Endothelial cell of umbilical vein (primary cell): ENCODE results near the gene ELMO1. TPM values are rescaled to one million over a fixed set of nuclear protein-coding genes. Genes with fewer than 3 reads are reported as not detected.

Source experiments
- BruUV-seq: library from RNA; stranded (reverse); fragments of 400-500 nt; replicated peaks from 2 replicates; lab custom pipeline; 2021; lab: Mats Ljungman, UMichigan
- CTCF ChIA-PET: fragments of 300-600, 350-600 bp; sonication (Branson Sonifier 250); formaldehyde crosslinking; loops from one replicate; lab custom pipeline; 2021; ENCODE audit warnings: antibody characterized with exemption, inconsistent platforms; lab: Charles Lee
- POLR2A ChIA-PET: fragments of 300-600, 350-600 bp; sonication (Branson Sonifier 250); formaldehyde crosslinking; loops from one replicate; lab custom pipeline; 2021; ENCODE audit warnings: antibody characterized with exemption, inconsistent platforms; lab: Charles Lee
- DNase-seq: peaks from one replicate; pipeline ENCODE4 v3.0.0-alpha.2; 2011; ENCODE audit warnings: low read depth, low spot score
- FAIRE-seq: peaks from 2 replicates; lab custom pipeline; 2011; peaks lifted over from hg19 to GRCh38; lab: Jason Lieb, UNC
- H2AFZ ChIP-seq: 2 replicates; pipeline ENCODE4 v1.6.0; 2012; ENCODE audit warnings: low read depth, low read length, control low read depth, inconsistent platforms
- H3K27ac ChIP-seq: 2 replicates; pipeline ENCODE4 v1.5.1; 2011; ENCODE audit warnings: low read depth, mild to moderate bottlenecking, control low read depth, low read length, moderate library complexity; ENCODE audit not compliant: insufficient read depth
- H3K27me3 ChIP-seq, 2 experiments: 2 replicates each; pipeline versions ENCODE4 v1.6.0 to v1.6.1; 2011; ENCODE audit warnings: low read length in 2 of 2, mixed read lengths in 1 of 2; ENCODE audit not compliant: control insufficient read depth in 2 of 2, insufficient read depth in 2 of 2
- H3K36me3 ChIP-seq, 2 experiments: 2 replicates in 1 of 2; 3 replicates in 1 of 2; pipeline ENCODE4 v1.5.1; 2011; ENCODE audit warnings: low read length in 2 of 2, mild to moderate bottlenecking in 1 of 2, moderate library complexity in 1 of 2; ENCODE audit not compliant: control insufficient read depth in 2 of 2, insufficient read depth in 2 of 2; ENCODE audit errors: extremely low read depth in 1 of 2
- H3K4me1 ChIP-seq: 3 replicates; pipeline ENCODE4 v1.5.1; 2011; ENCODE audit warnings: mild to moderate bottlenecking, low read length; ENCODE audit not compliant: control insufficient read depth, insufficient read depth; ENCODE audit errors: extremely low read depth
- H3K4me2 ChIP-seq: 2 replicates; pipeline ENCODE4 v1.6.1; 2011; ENCODE audit warnings: low read length, control low read depth, mixed read lengths; ENCODE audit not compliant: insufficient read depth
- H3K4me3 ChIP-seq, 3 experiments: fragments of 200-600 bp in 1 of 3; sonication (generic), shearing (Covaris generic) in 1 of 3; replicated peaks in 1 of 3; 2 replicates each; pipeline ENCODE4 v1.5.1; 2011 to 2016; ENCODE audit warnings: control low read depth in 3 of 3, low read length in 3 of 3, mild to moderate bottlenecking in 2 of 3, inconsistent platforms in 1 of 3, low read depth in 1 of 3, moderate library complexity in 1 of 3; ENCODE audit not compliant: insufficient read depth in 1 of 3
- H3K79me2 ChIP-seq: 2 replicates; pipeline ENCODE4 v1.6.0; 2012; ENCODE audit warnings: low read length, inconsistent platforms; ENCODE audit not compliant: control insufficient read depth, insufficient read depth
- H3K9ac ChIP-seq: replicated peaks from 2 replicates; pipeline ENCODE3; 2011; ENCODE audit warnings: low read length, control low read depth; ENCODE audit not compliant: insufficient read depth; ENCODE audit errors: extremely low read depth
- H3K9me1 ChIP-seq: replicated peaks from 3 replicates; pipeline ENCODE4 v1.6.0; 2011; ENCODE audit warnings: mild to moderate bottlenecking, low read length; ENCODE audit not compliant: control insufficient read depth, insufficient read depth; ENCODE audit errors: extremely low read depth
- H3K9me3 ChIP-seq: replicated peaks from 2 replicates; pipeline ENCODE4 v1.5.1; 2012; ENCODE audit warnings: low read length, inconsistent platforms; ENCODE audit not compliant: control insufficient read depth, insufficient read depth
- H4K20me1 ChIP-seq: replicated peaks from 2 replicates; pipeline ENCODE3; 2011; ENCODE audit warnings: mild to moderate bottlenecking, low read length; ENCODE audit not compliant: control insufficient read depth, insufficient read depth; ENCODE audit errors: extremely low read depth
- CTCF ChIP-seq, 2 donors: IDR thresholded peaks; 1 replicate in 1 of 2; 2 replicates in 1 of 2; pipeline ENCODE4 v1.5.1; 2011; ENCODE audit warnings: low read length in 2 of 2, mild to moderate bottlenecking in 2 of 2, moderate library complexity in 2 of 2, control low read depth in 1 of 2, inconsistent platforms in 1 of 2, low read depth in 1 of 2; ENCODE audit not compliant: insufficient read depth in 1 of 2; ENCODE audit errors: extremely low read depth in 1 of 2
- EZH2 ChIP-seq: IDR thresholded peaks from 2 replicates; pipeline ENCODE4 v1.6.1; 2012; ENCODE audit warnings: borderline replicate concordance, low read depth, mild to moderate bottlenecking, moderate library complexity, low read length, inconsistent platforms; ENCODE audit not compliant: severe bottlenecking
- FOS ChIP-seq: IDR thresholded peaks from 2 replicates; pipeline ENCODE4 v1.6.1; 2011; ENCODE audit warnings: mild to moderate bottlenecking, low read length, moderate library complexity, borderline replicate concordance; ENCODE audit not compliant: insufficient read depth
- GATA2 ChIP-seq: IDR thresholded peaks from 2 replicates; pipeline ENCODE4 v1.7.0; 2011; ENCODE audit warnings: low read depth, mild to moderate bottlenecking, moderate library complexity, mixed read lengths, low read length; ENCODE audit not compliant: insufficient read length, insufficient read depth
- JUN ChIP-seq: IDR thresholded peaks from 2 replicates; pipeline ENCODE4 v1.6.1; 2011; ENCODE audit warnings: borderline replicate concordance, low read depth; ENCODE audit not compliant: insufficient read length, insufficient read depth
- MYC ChIP-seq: IDR thresholded peaks from one replicate; pipeline ENCODE4 v1.6.1; 2011; ENCODE audit warnings: mild to moderate bottlenecking, low read depth, low read length
- POLR2A ChIP-seq: IDR thresholded peaks from 2 replicates; pipeline ENCODE4 v1.6.1; 2012; ENCODE audit warnings: low read depth, mild to moderate bottlenecking, control low read depth, low read length
- POLR2AphosphoS5 ChIP-seq: IDR thresholded peaks from 2 replicates; pipeline ENCODE4 v1.6.1; 2012; ENCODE audit warnings: low read depth, mild to moderate bottlenecking, control low read depth, low read length, moderate library complexity; ENCODE audit not compliant: insufficient read depth
- dilution Hi-C: fragments of 300-500 bp; cut with MboI; formaldehyde crosslinking; loops from one replicate; pipeline ENCODE4 v1.15.0; 2019; ENCODE audit warnings: low sequenced_read_pairs; ENCODE audit not compliant: extremely low pct_ligation_motif_present
- intact Hi-C: fragments of 100-400 bp; cut with micrococcal nuclease; formaldehyde crosslinking; loops from one replicate; pipeline ENCODE4 v1.10.0; 2022
- polyA plus RNA-seq, 4 experiments: library from polyadenylated mRNA; depleted of rRNA in 3 of 4; stranded (reverse) in 3 of 4; unstranded in 1 of 4; fragments of >200 nt; gene quantifications; 2 replicates each; pipeline versions ENCODE4 v1.2.1 to v1.2.3, GENCODE V29; 2011 to 2012; ENCODE audit warnings: missing spikeins in 1 of 4
- total RNA-seq: library from RNA; stranded (reverse); gene quantifications from 2 replicates; pipeline ENCODE4 v1.2.3, GENCODE V29; 2021
- TF ChIP-seq, protein P1 (sequence below): IDR thresholded peaks from 2 replicates; pipeline ENCODE4 v1.6.1; 2011; ENCODE audit not compliant: insufficient read depth, insufficient read length

The ELMO1 gene
- total and polyA plus RNA-seq, 2 donors (not counting 3 experiments of a cell fraction or from before 2014, with no cell fraction given) = 17.0 to 30.6 TPM

DNA sequence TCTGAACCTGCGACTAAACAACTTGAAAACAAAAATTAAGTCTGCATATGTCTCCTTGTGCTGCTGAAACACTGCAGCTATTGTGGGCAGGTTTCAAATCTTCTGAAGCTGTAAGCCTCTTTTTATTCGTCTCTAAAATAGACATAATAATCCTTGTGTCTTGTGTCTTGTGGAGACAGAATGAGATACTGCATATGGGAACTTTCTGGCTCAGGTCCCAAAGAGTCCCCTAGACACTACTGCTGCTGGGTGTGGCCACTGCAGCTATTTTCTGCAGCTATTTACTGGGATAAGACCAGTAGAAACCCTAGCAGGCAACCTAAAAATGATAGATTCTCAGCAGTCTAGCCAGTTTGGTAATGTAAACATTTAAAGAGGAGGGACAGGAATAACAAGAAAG, 252.0 kb downstream of the ELMO1 start:
- Histone ChIP-seq H2AFZ (no peak overlapping the region), H3K27me3 (no peaks in the 10 kb centered on the region), H3K4me1 (peaks cover 3% of the 10 kb centered on the region), H3K9ac (no peak overlapping the region), H3K4me2 (no peak overlapping the region), H3K79me2 (no peaks in the 10 kb centered on the region), H3K9me3 (no peaks in the 10 kb centered on the region), H3K36me3 (no peaks in the 10 kb centered on the region), H3K4me3 (no peak overlapping the region), H3K9me1 (no peaks in the 10 kb centered on the region), H4K20me1 (no peaks in the 10 kb centered on the region), H3K27ac (no peak overlapping the region)
- intact Hi-C loops = no loop called here
- ChIA-PET POLR2A (no interaction called here), CTCF (interaction anchor here (1.3 to 2.0 kb wide), 5 partner anchors 15 to 755 kb away, joined by 3 to 13 read pairs (median 8); no protein-coding TSS in a partner anchor)
- no TSS peak for BruUV-seq
- dilution Hi-C loops = loop anchor here (25.0 kb wide), 1 partner anchor 209 kb away; no protein-coding TSS in a partner anchor
- TF ChIP-seq CTCF (IDR thresholded peaks at IDR 0.05; ENCODE audit: extremely low read depth in 1 of 2, insufficient read depth in 1 of 2, low read depth in 1 of 2, low read length in 2 of 2) = no peak
- no peak for TF ChIP-seq POLR2AphosphoS5
- no peak for TF ChIP-seq POLR2A
- TF ChIP-seq EZH2 = no peak
- TF ChIP-seq FOS = no peak
- TF ChIP-seq, protein P1, sequence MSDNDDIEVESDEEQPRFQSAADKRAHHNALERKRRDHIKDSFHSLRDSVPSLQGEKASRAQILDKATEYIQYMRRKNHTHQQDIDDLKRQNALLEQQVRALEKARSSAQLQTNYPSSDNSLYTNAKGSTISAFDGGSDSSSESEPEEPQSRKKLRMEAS = no peak
- TF ChIP-seq JUN = no peak
- no peak for TF ChIP-seq MYC
- TF ChIP-seq GATA2 = no peak
- FAIRE-seq (no peak), DNase-seq (no peak)
